SK-MEL-5 (cell line): Measurements from ENCODE around the gene SEC14L5. TPM values are rescaled to one million over a fixed set of nuclear protein-coding genes. Genes with fewer than 3 reads are reported as not detected.
"Not testable (repeated sequence)": the region's sequence is repeated elsewhere in the genome, so short reads cannot be mapped to it uniquely, and the experiment has no call there.

Experiments used
- DNase-seq: peaks from one replicate; pipeline ENCODE4 v3.0.0-alpha.2; 2016; ENCODE audit warnings: low read depth, low spot score
- in situ Hi-C: cut with HindIII; loops from 2 replicates; pipeline ENCODE4 v1.10.0; 2016; ENCODE audit warnings: low sequenced_read_pairs, high pct_unique_total_duplicates, low pct_unique_long_range_greater_than_20kb
- total RNA-seq: library from RNA; depleted of rRNA; stranded (reverse); fragments of >200 nt; shearing (Covaris generic); gene quantifications from 2 replicates; pipeline ENCODE4 v1.2.3, GENCODE V29; 2014

Gene SEC14L5
- total RNA-seq, 1 experiment from 2014 or later = 0.24 TPM

DNA sequence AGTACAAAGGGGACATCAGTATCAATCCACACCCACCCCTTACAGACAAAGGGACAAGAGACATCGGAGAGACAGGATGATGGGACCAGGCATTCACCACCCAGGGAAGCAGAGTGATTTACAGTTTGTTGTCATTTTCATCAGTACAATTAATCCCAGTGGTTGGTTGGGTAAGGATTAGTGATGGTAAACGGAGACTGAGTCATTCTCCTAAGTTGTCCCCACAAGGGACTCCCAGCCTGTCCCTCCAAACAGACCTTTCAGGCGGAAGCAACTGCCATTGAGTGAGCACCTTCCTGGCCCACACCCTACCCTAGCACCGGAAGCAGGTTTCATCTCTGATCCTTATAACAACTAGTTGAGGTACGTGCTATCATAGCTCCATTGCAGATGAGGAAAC lies 32.3 kb upstream of the SEC14L5 start:
- in situ Hi-C loops = no loop called here
- no peak for DNase-seq

DNA sequence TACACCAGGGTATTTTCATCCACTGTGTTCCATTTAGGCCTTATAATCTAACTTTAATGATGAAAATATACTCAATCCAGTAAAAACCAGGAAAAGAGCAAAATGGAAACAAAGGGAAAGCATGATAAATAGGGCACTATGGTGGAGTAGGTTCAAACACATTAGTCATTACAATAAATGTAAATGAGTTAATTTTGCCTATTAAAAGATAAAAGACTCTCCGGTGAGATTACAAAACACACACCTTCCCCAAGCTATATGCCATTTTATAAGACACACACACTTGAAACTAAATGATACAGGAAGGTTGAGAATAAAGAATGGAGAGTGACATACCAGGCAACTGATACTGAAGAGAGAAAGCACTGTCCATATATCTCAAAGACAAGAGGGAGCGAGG lies 31.2 kb upstream of the SEC14L5 start:
- no peak for DNase-seq
- in situ Hi-C loops = no loop called here

DNA sequence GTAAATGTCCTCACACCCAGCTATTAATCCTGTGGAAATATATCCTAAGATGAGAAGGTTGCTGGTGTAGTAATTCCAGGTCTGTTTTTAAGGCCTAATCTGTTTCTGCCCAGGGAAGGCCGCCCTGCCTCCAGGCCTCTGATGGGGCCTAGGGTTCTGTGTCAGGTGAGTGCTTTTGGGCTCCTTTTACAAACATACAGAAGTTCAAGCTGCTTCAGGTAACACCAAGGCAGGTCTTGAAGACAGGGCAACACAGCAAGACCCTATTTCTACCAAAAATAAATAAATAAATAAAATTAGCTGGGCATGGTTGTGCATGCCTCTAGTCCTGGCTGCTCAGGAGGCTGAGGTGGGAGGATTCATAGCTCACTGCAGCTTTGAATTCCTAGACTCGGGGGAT lies 30.5 kb upstream of the SEC14L5 start:
- no peak for DNase-seq
- in situ Hi-C loops = no loop called here

DNA sequence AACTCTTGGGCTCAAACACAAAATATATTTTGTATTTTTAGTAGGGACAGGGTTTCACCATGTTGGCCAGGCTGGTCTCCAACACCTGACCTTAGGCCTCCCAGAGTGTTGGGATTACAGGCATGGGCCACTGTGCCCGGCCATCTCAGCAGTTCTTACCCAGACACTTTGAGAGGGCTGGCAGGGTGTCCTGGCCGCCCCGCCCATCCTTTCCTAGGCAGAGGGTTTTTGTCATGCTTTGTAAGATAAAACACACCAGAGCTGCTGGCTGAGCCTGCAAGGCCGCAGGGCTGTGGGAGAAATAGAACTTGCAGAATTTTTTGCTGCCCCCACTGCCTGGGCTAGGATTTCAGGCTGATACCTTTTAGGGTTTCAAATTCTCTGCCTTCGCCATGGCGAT lies 29.9 kb upstream of the SEC14L5 start:
- in situ Hi-C loops = no loop called here
- DNase-seq = no peak

DNA sequence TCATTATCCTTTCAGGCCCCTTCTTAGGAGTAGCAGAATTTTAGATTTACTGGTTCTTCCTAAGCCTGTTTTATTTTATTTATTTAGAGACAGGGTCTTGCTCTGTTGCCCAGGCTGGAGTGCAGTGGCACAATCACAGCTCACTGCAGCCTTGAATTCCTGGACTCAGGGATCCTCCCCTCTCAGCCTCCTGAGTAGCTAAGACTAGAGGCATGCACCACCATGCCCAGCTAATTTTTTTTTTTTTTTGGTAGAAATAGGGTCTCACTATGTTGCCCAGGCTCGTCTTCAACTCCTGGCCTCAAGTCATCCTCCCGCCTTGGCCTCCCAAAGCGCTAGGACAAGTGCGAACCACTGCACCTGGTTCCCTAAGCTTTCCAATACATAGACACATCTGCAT lies 28.5 kb upstream of the SEC14L5 start:
- DNase-seq, in situ Hi-C loops: not testable (repeated sequence)

- DNase-seq = no peak
- in situ Hi-C loops = no loop called here
Observed at GRCh38 chr16:4931381-4931780, 26.7 kb upstream of the SEC14L5 start.

DNA sequence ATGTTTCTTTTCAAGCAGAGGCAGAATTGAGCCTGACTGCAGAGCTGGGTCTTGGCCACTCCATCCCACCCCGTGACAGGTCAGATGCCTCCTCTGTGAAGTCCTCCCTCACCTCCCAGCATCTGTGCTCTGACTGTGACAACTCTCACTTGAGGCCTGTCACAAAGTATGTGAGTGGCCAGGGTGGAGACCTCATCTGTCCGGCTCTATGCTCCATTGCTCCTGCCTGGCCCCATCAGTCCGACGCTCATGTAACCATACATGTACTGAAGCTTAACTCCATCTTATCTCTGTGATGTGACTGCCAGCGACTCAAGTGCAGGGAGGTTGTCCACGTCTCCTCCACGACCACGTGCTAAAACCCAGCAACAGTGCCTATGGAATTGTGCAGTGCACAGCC lies 24.7 kb upstream of the SEC14L5 start:
- in situ Hi-C loops = no loop called here

GRCh38 chr16:4933871-4934395 lies 24.2 kb upstream of the SEC14L5 start:
- DNase-seq = no peak
- in situ Hi-C loops = no loop called here

More for the DNA sequence above, 24.7 kb upstream of the SEC14L5 start:
- no peak for DNase-seq

GRCh38 chr16:4934591-4934990 lies 23.5 kb upstream of the SEC14L5 start:
- in situ Hi-C loops = no loop called here
- DNase-seq = no peak

- in situ Hi-C loops = no loop called here
- no peak for DNase-seq
Observed at GRCh38 chr16:4935241-4935855, 22.8 kb upstream of the SEC14L5 start.

DNA sequence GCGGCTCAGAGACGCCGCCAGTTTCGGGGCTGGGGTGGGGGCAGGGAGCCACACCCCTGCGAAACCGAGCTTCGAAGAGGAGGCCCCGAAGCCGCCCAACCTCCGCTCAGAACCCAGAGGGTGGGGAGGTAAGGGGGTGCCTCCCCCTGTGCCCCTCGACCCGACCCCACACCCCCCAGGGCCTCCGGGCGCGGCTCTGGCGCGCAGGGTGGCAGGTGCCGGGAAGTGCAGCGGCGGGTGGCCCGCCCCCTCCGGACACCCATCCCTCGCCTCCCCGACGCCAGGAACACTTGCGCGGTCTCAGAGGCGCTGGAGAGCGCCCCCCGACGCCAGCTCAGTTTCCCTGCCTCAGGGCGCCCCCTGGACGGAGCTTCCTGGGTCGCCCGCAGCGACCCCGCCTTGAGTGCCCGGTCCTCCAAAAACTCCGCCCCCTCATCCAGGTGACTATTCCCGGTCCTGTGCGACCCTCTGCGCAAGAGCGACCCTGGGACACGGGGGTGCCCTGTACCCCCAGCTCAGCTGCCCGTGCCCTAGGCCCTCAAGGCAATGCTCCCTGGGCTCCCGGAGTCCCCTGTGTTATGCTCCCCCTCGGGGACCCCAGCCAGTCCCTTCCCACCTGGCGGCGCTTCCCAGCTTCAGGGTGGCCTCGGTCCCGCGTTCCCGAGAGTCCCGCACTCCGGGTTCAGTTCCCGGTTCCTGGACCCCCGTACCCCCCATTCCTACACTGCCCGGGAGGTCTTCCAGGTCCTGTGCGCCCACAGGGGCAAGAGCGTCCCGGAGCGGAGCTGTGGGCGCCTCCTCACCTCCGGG lies 21.7 kb upstream of the SEC14L5 start:
- in situ Hi-C loops = no loop called here
- no peak for DNase-seq

DNA sequence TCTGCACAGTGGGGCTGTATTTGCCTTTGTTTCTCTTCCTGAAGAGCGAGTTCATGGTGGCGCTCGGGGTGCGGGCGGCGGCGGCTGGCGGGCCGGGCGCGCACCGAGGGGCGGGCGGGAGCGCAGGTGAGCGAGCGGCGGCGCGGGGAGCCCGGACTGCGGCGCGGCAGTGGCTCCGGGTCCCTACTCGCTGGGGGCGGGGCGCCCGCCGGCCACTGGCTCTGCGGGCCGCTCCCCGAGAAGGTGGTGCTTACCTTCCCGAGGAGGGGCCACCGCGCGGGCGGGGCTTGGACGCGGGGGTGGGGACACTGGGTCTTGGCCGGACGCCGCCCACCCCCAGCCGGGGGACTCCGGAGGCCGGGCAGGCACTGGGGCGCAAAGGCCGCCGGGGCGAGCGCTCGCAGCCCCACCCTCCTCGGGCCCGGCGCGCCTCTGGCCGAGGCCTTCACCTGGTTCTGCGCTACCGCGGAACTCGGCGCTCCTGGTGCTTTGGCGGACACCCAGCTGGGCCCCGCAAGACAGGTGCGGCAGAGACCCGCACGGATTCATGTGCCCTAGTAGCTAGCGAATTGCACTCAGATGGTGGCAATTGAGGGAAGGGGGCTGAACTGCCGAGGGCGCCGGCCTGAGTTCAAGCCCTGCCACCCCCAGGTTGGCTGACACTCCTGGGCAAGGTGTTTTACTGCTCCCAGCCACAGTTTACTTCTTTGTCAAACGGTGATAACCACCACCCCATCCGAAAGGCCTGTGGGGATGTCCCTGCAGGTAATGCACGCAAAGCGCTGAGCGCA lies 20.9 kb upstream of the SEC14L5 start, which contains the start of gene PPL:
Gene PPL (minus strand): TSS at position 158 of the 791 bp plus-strand sequence. CDS start 103 bp downstream, at position 55.
- DNase-seq = no peak
- in situ Hi-C loops = no loop called here

DNA sequence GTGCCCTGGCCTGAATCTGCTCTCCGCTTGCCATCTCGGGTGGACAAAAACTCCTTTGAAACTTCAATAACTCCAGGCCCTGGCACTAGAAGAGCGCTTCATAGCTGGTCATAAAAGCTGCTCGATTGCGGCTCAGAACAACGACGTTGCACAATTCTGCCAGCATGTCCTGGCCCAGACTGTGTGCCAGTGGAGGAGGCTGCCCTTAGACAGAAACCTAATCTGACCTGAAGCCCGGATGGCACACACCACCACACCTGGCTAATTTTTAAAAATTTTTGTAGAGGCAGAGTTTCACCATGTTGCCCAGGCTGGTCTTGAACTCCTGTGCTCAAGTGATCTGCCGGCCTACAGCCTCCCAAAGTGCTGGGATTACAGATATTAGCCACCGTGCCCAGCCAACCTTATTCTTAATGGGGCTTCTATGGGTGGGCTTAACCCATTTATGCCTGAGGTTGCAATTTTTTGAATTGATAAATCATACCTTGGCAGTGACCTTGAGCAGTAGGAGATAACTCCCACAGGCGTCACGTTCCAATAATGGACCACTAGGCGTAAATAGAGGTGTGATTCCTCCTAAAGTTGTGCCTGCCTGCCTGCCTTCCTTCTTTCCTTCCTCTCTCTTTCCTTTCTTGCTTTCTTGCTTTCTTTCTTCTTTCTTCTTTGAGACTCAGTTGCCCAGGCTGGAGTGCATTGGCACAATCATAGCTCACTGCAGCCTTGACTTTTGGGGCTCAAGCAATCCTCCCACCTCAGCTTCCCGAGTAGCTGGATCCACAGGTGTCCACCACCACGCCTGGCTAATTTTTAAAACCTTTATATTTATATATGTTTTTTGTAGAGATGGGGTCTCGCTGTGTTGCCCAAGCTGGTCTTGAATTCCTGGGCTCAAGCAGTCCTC lies 20.1 kb upstream of the SEC14L5 start:
- in situ Hi-C loops = no loop called here
- no peak for DNase-seq

DNA sequence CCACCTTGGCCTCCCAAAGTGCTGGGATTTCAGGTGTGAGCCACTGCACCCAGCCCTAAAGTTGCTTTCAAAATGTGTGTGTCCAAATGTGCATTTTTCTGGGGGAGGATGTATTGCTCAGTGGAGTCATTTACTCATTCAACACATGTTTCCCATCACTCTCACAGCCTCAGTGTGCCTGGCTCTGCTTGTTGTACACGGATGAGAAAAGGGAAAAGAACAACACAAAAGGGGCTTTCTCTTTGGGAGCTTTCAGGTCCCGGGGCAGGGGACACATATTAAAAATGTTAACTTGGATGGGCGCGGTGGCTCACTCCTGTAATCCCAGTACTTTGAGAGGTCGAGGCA lies 19.5 kb upstream of the SEC14L5 start:
- DNase-seq = no peak
- in situ Hi-C loops = no loop called here

- in situ Hi-C loops = no loop called here
- no peak for DNase-seq
Observed at GRCh38 chr16:4940719-4941118, 17.4 kb upstream of the SEC14L5 start.

DNA sequence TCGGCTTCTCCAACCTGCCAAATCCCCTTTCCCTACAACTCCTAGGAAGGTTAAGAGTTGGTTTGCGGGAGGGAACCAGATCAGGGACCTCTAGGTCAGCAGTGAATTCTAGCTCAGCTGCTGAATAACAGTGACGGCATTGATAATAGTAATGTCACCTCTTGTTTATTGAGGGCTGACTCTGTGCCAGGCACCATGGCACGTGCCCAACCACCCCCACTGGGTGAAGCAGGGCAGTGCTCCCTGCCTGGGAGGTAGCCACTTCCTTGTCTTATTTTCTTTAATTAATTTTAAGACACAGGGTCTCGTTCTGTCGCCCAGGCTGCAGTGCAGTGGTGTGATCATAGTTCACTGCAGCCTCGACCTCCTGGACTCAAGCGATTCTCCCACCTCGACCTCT lies 15.6 kb upstream of the SEC14L5 start:
- in situ Hi-C loops = no loop called here
- DNase-seq = no peak
